Measurements from ENCODE around the gene ANKRD33. TPM values are rescaled to one million over a fixed set of nuclear protein-coding genes. Genes with fewer than 3 reads are reported as not detected.

Gene ANKRD33
- polyA plus RNA-seq, 1 experiment, result not detected

DNA sequence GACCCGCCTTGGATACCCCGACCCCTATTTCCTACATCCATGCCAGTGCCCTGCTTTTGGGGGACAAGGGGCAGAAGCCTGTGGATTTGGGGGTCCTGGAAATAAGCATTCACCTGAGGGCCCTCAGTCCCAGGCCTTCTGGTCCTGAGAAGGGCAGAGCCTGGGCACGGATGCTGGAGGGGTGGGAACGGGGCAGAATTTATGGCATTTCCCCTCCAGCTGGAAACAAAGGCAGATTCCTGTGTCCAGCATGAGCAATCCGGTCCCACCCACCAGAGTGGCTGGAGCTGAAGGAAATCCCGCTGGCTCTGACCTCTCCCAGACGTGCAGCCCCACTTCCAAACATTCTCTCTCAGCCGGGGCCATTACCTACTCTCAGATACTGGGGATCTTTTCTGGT is 9.3 kb downstream of the ANKRD33 start:
- POLR2A ChIA-PET, result no interaction called here
- H3K36me3 ChIP-seq (ENCODE audit: control insufficient read depth, insufficient read depth, low read length), result no peaks in the 10 kb centered on the region
- no peak for DNase-seq (ENCODE audit: low read depth)
- H3K27me3 ChIP-seq (ENCODE audit: control insufficient read depth, insufficient read depth, low read length), result no peaks in the 10 kb centered on the region
- no peak overlapping the region for H3K4me3 ChIP-seq (ENCODE audit: low read depth, low read length)
- CTCF ChIA-PET, result interaction anchor here (0.7 to 7.8 kb wide), 14 partner anchors 8 to 476 kb away, joined by 3 to 119 read pairs (median 4); partner anchors contain the start of gene ACVRL1
- TF ChIP-seq, protein P1, sequence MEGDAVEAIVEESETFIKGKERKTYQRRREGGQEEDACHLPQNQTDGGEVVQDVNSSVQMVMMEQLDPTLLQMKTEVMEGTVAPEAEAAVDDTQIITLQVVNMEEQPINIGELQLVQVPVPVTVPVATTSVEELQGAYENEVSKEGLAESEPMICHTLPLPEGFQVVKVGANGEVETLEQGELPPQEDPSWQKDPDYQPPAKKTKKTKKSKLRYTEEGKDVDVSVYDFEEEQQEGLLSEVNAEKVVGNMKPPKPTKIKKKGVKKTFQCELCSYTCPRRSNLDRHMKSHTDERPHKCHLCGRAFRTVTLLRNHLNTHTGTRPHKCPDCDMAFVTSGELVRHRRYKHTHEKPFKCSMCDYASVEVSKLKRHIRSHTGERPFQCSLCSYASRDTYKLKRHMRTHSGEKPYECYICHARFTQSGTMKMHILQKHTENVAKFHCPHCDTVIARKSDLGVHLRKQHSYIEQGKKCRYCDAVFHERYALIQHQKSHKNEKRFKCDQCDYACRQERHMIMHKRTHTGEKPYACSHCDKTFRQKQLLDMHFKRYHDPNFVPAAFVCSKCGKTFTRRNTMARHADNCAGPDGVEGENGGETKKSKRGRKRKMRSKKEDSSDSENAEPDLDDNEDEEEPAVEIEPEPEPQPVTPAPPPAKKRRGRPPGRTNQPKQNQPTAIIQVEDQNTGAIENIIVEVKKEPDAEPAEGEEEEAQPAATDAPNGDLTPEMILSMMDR (IDR thresholded peaks at IDR 0.05; ENCODE audit: insufficient read depth, low read depth, low read length), result no peak

DNA sequence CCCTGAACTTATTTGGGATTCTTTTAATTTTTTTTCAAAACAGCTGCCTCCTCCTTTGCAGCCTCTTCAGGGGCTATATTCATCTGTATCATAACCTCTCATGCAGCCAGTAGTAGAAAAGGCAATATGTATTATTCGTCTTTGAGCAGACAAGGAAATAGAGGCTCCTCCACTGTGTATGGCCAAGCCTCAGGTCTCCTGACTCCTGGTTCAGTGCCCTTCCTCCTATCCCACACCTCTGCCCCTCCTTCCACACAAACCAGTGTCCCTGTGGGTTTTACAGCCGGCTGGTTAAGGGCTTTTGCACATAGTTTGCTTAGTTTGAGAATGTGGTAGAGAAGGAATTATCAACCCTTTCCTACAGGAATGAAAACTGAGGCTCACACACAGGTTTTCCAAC is 10.6 kb downstream of the ANKRD33 start:
- DNase-seq (ENCODE audit: low read depth), result no peak
- TF ChIP-seq, protein P1 (IDR thresholded peaks at IDR 0.05; ENCODE audit: insufficient read depth, low read depth, low read length), result no peak
- no peak overlapping the region for H3K4me3 ChIP-seq (ENCODE audit: low read depth, low read length)
- no peaks in the 10 kb centered on the region for H3K36me3 ChIP-seq (ENCODE audit: control insufficient read depth, insufficient read depth, low read length)
- H3K27me3 ChIP-seq (ENCODE audit: control insufficient read depth, insufficient read depth, low read length), result no peaks in the 10 kb centered on the region
- CTCF ChIA-PET, result interaction anchor here (0.6 to 7.8 kb wide), 7 partner anchors 8 to 127 kb away, joined by 3 to 119 read pairs (median 9); partner anchors contain the start of gene ACVRL1
- POLR2A ChIA-PET, result no interaction called here

DNA sequence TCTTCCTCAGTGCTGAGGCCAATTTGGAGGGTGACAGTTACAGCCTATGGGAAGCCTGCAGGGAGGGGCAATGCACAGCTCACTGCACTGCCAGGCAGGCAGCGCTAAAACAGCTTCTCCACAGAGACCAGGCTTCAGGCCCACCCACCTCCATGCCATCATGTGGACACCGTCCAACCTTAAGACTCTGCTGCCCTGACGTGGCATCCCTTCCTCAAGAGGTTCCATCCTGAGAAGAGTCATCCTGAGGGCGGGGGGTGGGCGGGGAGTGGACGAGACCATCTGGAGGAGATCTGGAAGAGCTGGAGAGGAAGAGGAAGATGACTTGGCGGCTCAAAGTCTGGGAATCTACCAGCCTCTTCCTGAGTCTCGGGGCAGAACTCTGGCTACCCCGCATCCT is 11.0 kb downstream of the ANKRD33 start:
- no peak for DNase-seq (ENCODE audit: low read depth)
- no peaks in the 10 kb centered on the region for H3K27me3 ChIP-seq (ENCODE audit: control insufficient read depth, insufficient read depth, low read length)
- TF ChIP-seq, protein P1 (IDR thresholded peaks at IDR 0.05; ENCODE audit: insufficient read depth, low read depth, low read length), result no peak
- H3K4me3 ChIP-seq (ENCODE audit: low read depth, low read length), result no peak overlapping the region
- ChIA-PET POLR2A (no interaction called here), CTCF (interaction anchor here (0.9 to 7.8 kb wide), 5 partner anchors 8 to 127 kb away, joined by 4 to 119 read pairs (median 16); partner anchors contain the start of gene ACVRL1)
- H3K36me3 ChIP-seq (ENCODE audit: control insufficient read depth, insufficient read depth, low read length), result no peaks in the 10 kb centered on the region

DNA sequence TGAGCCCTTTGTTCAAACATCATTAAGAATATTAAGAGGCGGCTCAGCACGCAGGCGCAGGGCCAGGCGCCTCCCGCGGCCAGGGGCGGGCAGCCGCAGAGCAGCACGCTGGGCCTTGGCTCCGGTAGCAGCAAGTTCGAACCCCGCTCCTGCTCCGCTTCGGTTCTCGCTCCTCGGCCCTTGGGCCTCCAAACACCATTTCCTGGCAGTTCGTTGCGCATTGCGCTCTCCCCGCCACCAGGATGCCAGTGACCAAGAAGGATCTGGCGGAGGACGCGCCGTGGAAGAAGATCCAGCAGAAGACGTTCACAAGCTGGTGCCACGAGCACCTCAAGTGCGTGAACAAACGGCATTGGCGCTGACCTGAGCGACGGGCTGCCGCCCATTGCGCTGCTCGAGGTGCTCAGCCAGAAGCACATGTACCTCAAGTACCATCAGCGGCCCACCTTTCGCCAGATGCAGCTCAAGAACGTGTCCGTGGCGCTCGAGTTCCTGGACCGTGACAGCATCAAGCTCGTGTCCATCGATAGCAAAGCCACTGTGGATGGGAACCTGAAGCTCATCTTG is 12.5 kb downstream of the ANKRD33 start:
- Histone ChIP-seq H3K4me3 (ENCODE audit: low read depth, low read length) (no peak overlapping the region), H3K36me3 (ENCODE audit: control insufficient read depth, insufficient read depth, low read length) (no peaks in the 10 kb centered on the region), H3K27me3 (ENCODE audit: control insufficient read depth, insufficient read depth, low read length) (no peaks in the 10 kb centered on the region)
- DNase-seq (ENCODE audit: low read depth), result no peak
- TF ChIP-seq, protein P1 (IDR thresholded peaks at IDR 0.05; ENCODE audit: insufficient read depth, low read depth, low read length), result no peak
- ChIA-PET POLR2A (no interaction called here), CTCF (no interaction called here)

DNA sequence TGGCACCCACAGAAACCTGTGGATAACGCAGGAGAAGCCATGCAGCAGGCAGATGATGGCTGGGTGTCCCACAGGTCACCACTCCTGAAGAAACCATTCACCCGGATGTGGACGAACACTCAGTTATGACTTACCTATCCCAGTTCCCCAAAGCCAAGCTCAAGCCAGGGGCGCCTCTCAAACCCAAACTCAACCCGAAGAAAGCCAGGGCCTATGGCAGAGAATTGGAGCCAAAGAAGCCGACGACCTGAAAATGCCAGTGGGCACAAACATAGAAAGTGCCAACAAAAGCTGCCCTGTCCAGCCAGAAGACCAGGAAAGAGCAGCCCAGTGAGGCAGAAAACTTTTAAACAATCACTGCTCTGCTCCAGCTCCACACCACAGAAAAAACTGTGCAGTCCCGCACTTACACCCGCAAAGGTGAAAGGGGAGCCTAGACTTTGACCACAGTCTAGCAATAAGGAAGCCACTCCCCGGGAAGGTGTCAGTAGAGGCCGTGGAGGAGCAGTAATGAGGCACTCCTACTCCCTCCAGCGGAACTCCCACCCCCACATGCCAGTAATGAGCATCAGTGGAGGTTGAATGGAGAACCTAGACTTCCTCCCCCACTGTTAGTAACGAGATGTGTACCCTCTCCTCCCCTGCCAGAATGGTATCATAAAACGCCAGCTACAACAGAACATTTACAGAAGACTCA is 13.4 kb downstream of the ANKRD33 start:
- ChIA-PET CTCF (interaction anchor here (0.6 to 1.3 kb wide), 4 partner anchors 22 to 914 kb away, joined by 3 read pairs; no protein-coding TSS in a partner anchor), POLR2A (no interaction called here)
- Histone ChIP-seq H3K27me3 (ENCODE audit: control insufficient read depth, insufficient read depth, low read length) (no peaks in the 10 kb centered on the region), H3K36me3 (ENCODE audit: control insufficient read depth, insufficient read depth, low read length) (no peaks in the 10 kb centered on the region), H3K4me3 (ENCODE audit: low read depth, low read length) (no peak overlapping the region)
- no peak for DNase-seq (ENCODE audit: low read depth)
- TF ChIP-seq, protein P1 (IDR thresholded peaks at IDR 0.05; ENCODE audit: insufficient read depth, low read depth, low read length), result no peak

All from BJ (cell line).